Endothelial cell of umbilical vein (primary cell): ENCODE data around the gene MGST2. TPM values are rescaled to one million over a fixed set of nuclear protein-coding genes. Genes with fewer than 3 reads are reported as not detected.

Experiments used
- BruUV-seq: library from RNA; stranded (reverse); fragments of 400-500 nt; replicated peaks from 2 replicates; lab custom pipeline; 2021; lab: Mats Ljungman, UMichigan
- CTCF ChIA-PET: fragments of 300-600, 350-600 bp; sonication (Branson Sonifier 250); formaldehyde crosslinking; loops from one replicate; lab custom pipeline; 2021; ENCODE audit warnings: antibody characterized with exemption, inconsistent platforms; lab: Charles Lee
- POLR2A ChIA-PET: fragments of 300-600, 350-600 bp; sonication (Branson Sonifier 250); formaldehyde crosslinking; loops from one replicate; lab custom pipeline; 2021; ENCODE audit warnings: antibody characterized with exemption, inconsistent platforms; lab: Charles Lee
- DNase-seq: peaks from one replicate; pipeline ENCODE4 v3.0.0-alpha.2; 2011; ENCODE audit warnings: low read depth, low spot score
- FAIRE-seq: peaks from 2 replicates; lab custom pipeline; 2011; peaks lifted over from hg19 to GRCh38; lab: Jason Lieb, UNC
- H2AFZ ChIP-seq: 2 replicates; pipeline ENCODE4 v1.6.0; 2012; ENCODE audit warnings: low read depth, low read length, control low read depth, inconsistent platforms
- H3K27ac ChIP-seq: 2 replicates; pipeline ENCODE4 v1.5.1; 2011; ENCODE audit warnings: low read depth, mild to moderate bottlenecking, control low read depth, low read length, moderate library complexity; ENCODE audit not compliant: insufficient read depth
- H3K27me3 ChIP-seq, 2 experiments: 2 replicates each; pipeline versions ENCODE4 v1.6.0 to v1.6.1; 2011; ENCODE audit warnings: low read length in 2 of 2, mixed read lengths in 1 of 2; ENCODE audit not compliant: control insufficient read depth in 2 of 2, insufficient read depth in 2 of 2
- H3K36me3 ChIP-seq, 2 experiments: 2 replicates in 1 of 2; 3 replicates in 1 of 2; pipeline ENCODE4 v1.5.1; 2011; ENCODE audit warnings: low read length in 2 of 2, mild to moderate bottlenecking in 1 of 2, moderate library complexity in 1 of 2; ENCODE audit not compliant: control insufficient read depth in 2 of 2, insufficient read depth in 2 of 2; ENCODE audit errors: extremely low read depth in 1 of 2
- H3K4me1 ChIP-seq: 3 replicates; pipeline ENCODE4 v1.5.1; 2011; ENCODE audit warnings: mild to moderate bottlenecking, low read length; ENCODE audit not compliant: control insufficient read depth, insufficient read depth; ENCODE audit errors: extremely low read depth
- H3K4me2 ChIP-seq: 2 replicates; pipeline ENCODE4 v1.6.1; 2011; ENCODE audit warnings: low read length, control low read depth, mixed read lengths; ENCODE audit not compliant: insufficient read depth
- H3K4me3 ChIP-seq, 3 experiments: fragments of 200-600 bp in 1 of 3; sonication (generic), shearing (Covaris generic) in 1 of 3; replicated peaks in 1 of 3; 2 replicates each; pipeline ENCODE4 v1.5.1; 2011 to 2016; ENCODE audit warnings: control low read depth in 3 of 3, low read length in 3 of 3, mild to moderate bottlenecking in 2 of 3, inconsistent platforms in 1 of 3, low read depth in 1 of 3, moderate library complexity in 1 of 3; ENCODE audit not compliant: insufficient read depth in 1 of 3
- H3K79me2 ChIP-seq: 2 replicates; pipeline ENCODE4 v1.6.0; 2012; ENCODE audit warnings: low read length, inconsistent platforms; ENCODE audit not compliant: control insufficient read depth, insufficient read depth
- H3K9ac ChIP-seq: replicated peaks from 2 replicates; pipeline ENCODE3; 2011; ENCODE audit warnings: low read length, control low read depth; ENCODE audit not compliant: insufficient read depth; ENCODE audit errors: extremely low read depth
- H3K9me1 ChIP-seq: replicated peaks from 3 replicates; pipeline ENCODE4 v1.6.0; 2011; ENCODE audit warnings: mild to moderate bottlenecking, low read length; ENCODE audit not compliant: control insufficient read depth, insufficient read depth; ENCODE audit errors: extremely low read depth
- H3K9me3 ChIP-seq: replicated peaks from 2 replicates; pipeline ENCODE4 v1.5.1; 2012; ENCODE audit warnings: low read length, inconsistent platforms; ENCODE audit not compliant: control insufficient read depth, insufficient read depth
- H4K20me1 ChIP-seq: replicated peaks from 2 replicates; pipeline ENCODE3; 2011; ENCODE audit warnings: mild to moderate bottlenecking, low read length; ENCODE audit not compliant: control insufficient read depth, insufficient read depth; ENCODE audit errors: extremely low read depth
- EZH2 ChIP-seq: IDR thresholded peaks from 2 replicates; pipeline ENCODE4 v1.6.1; 2012; ENCODE audit warnings: borderline replicate concordance, low read depth, mild to moderate bottlenecking, moderate library complexity, low read length, inconsistent platforms; ENCODE audit not compliant: severe bottlenecking
- FOS ChIP-seq: IDR thresholded peaks from 2 replicates; pipeline ENCODE4 v1.6.1; 2011; ENCODE audit warnings: mild to moderate bottlenecking, low read length, moderate library complexity, borderline replicate concordance; ENCODE audit not compliant: insufficient read depth
- GATA2 ChIP-seq: IDR thresholded peaks from 2 replicates; pipeline ENCODE4 v1.7.0; 2011; ENCODE audit warnings: low read depth, mild to moderate bottlenecking, moderate library complexity, mixed read lengths, low read length; ENCODE audit not compliant: insufficient read length, insufficient read depth
- JUN ChIP-seq: IDR thresholded peaks from 2 replicates; pipeline ENCODE4 v1.6.1; 2011; ENCODE audit warnings: borderline replicate concordance, low read depth; ENCODE audit not compliant: insufficient read length, insufficient read depth
- MYC ChIP-seq: IDR thresholded peaks from one replicate; pipeline ENCODE4 v1.6.1; 2011; ENCODE audit warnings: mild to moderate bottlenecking, low read depth, low read length
- POLR2A ChIP-seq: IDR thresholded peaks from 2 replicates; pipeline ENCODE4 v1.6.1; 2012; ENCODE audit warnings: low read depth, mild to moderate bottlenecking, control low read depth, low read length
- POLR2AphosphoS5 ChIP-seq: IDR thresholded peaks from 2 replicates; pipeline ENCODE4 v1.6.1; 2012; ENCODE audit warnings: low read depth, mild to moderate bottlenecking, control low read depth, low read length, moderate library complexity; ENCODE audit not compliant: insufficient read depth
- dilution Hi-C: fragments of 300-500 bp; cut with MboI; formaldehyde crosslinking; loops from one replicate; pipeline ENCODE4 v1.15.0; 2019; ENCODE audit warnings: low sequenced_read_pairs; ENCODE audit not compliant: extremely low pct_ligation_motif_present
- intact Hi-C: fragments of 100-400 bp; cut with micrococcal nuclease; formaldehyde crosslinking; loops from one replicate; pipeline ENCODE4 v1.10.0; 2022
- polyA plus RNA-seq, 4 experiments: library from polyadenylated mRNA; depleted of rRNA in 3 of 4; stranded (reverse) in 3 of 4; unstranded in 1 of 4; fragments of >200 nt; gene quantifications; 2 replicates each; pipeline versions ENCODE4 v1.2.1 to v1.2.3, GENCODE V29; 2011 to 2012; ENCODE audit warnings: missing spikeins in 1 of 4
- total RNA-seq: library from RNA; stranded (reverse); gene quantifications from 2 replicates; pipeline ENCODE4 v1.2.3, GENCODE V29; 2021
- TF ChIP-seq, protein P1 (sequence below): IDR thresholded peaks from 2 replicates; pipeline ENCODE4 v1.6.1; 2011; ENCODE audit not compliant: insufficient read depth, insufficient read length
- TF ChIP-seq, protein P2 (sequence below), 2 donors: IDR thresholded peaks; 1 replicate in 1 of 2; 2 replicates in 1 of 2; pipeline ENCODE4 v1.5.1; 2011; ENCODE audit warnings: low read length in 2 of 2, mild to moderate bottlenecking in 2 of 2, moderate library complexity in 2 of 2, control low read depth in 1 of 2, inconsistent platforms in 1 of 2, low read depth in 1 of 2; ENCODE audit not compliant: insufficient read depth in 1 of 2; ENCODE audit errors: extremely low read depth in 1 of 2

Gene MGST2
- total and polyA plus RNA-seq, 2 donors (not counting 3 experiments of a cell fraction or from before 2014, with no cell fraction given): 64.3 to 78.9 TPM

DNA sequence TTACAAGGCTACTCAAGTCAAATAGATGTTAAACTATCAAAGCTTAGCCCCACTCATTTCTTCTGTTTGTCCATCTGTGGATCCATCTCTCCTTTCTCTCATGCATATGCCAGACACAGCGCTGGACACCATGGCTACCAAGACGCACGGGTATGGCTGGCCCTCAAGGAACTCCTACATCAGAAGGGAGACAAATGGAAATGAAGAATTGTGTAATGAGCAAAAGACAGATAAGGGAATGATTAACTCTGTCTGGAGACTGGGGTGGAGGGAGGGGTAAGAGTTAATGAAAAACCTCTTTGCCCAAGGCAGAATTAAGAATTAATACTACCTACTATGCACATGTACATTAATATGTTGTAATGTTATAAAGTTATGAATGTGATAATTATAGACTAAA lies 88.1 kb downstream of the MGST2 start:
- Histone ChIP-seq H3K9me3 (no peaks in the 10 kb centered on the region), H3K79me2 (no peaks in the 10 kb centered on the region), H3K27ac (no peak overlapping the region), H3K9me1 (no peaks in the 10 kb centered on the region), H3K27me3 (no peaks in the 10 kb centered on the region), H3K4me3 (no peak overlapping the region), H2AFZ (no peak overlapping the region), H3K4me2 (no peak overlapping the region), H3K36me3 (no peaks in the 10 kb centered on the region), H3K9ac (no peak overlapping the region), H4K20me1 (no peaks in the 10 kb centered on the region), H3K4me1 (no peaks in the 10 kb centered on the region)
- no peak for TF ChIP-seq EZH2
- TF ChIP-seq, protein P1, sequence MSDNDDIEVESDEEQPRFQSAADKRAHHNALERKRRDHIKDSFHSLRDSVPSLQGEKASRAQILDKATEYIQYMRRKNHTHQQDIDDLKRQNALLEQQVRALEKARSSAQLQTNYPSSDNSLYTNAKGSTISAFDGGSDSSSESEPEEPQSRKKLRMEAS: no peak
- TF ChIP-seq POLR2A: no peak
- TF ChIP-seq, protein P2, sequence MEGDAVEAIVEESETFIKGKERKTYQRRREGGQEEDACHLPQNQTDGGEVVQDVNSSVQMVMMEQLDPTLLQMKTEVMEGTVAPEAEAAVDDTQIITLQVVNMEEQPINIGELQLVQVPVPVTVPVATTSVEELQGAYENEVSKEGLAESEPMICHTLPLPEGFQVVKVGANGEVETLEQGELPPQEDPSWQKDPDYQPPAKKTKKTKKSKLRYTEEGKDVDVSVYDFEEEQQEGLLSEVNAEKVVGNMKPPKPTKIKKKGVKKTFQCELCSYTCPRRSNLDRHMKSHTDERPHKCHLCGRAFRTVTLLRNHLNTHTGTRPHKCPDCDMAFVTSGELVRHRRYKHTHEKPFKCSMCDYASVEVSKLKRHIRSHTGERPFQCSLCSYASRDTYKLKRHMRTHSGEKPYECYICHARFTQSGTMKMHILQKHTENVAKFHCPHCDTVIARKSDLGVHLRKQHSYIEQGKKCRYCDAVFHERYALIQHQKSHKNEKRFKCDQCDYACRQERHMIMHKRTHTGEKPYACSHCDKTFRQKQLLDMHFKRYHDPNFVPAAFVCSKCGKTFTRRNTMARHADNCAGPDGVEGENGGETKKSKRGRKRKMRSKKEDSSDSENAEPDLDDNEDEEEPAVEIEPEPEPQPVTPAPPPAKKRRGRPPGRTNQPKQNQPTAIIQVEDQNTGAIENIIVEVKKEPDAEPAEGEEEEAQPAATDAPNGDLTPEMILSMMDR (IDR thresholded peaks at IDR 0.05; ENCODE audit: extremely low read depth in 1 of 2, insufficient read depth in 1 of 2, low read depth in 1 of 2, low read length in 2 of 2): no peak
- no peak for TF ChIP-seq FOS
- TF ChIP-seq GATA2: no peak
- no peak for TF ChIP-seq POLR2AphosphoS5
- no peak for TF ChIP-seq JUN
- TF ChIP-seq MYC: no peak
- ChIA-PET CTCF (interaction anchor here (5.5 kb wide), 1 partner anchor 13 kb away, joined by 16 read pairs; no protein-coding TSS in a partner anchor), POLR2A (no interaction called here)
- intact Hi-C loops: no loop called here
- FAIRE-seq (no peak), DNase-seq (no peak)
- no TSS peak for BruUV-seq
- dilution Hi-C loops: no loop called here

Other genes with a start within 250 kb of the MGST2 start
- 12.3 and 14.7 TPM in 2 replicates for gene RAB33B, start 211.7 kb upstream of the MGST2 start, total RNA-seq
- 6.7 and 7.8 TPM in 2 replicates for gene RAB33B, start 211.7 kb upstream of the MGST2 start, polyA plus RNA-seq
- gene SETD7, start 109.6 kb upstream of the MGST2 start, total RNA-seq: 36.4 and 39.9 TPM in 2 replicates
- gene SETD7, start 109.6 kb upstream of the MGST2 start, polyA plus RNA-seq: 11.7 and 18.8 TPM in 2 replicates